Fibroblast of lung (primary cell): Measurements from ENCODE around the gene CERKL.

Source experiments
- EZH2 ChIP-seq: IDR thresholded peaks from 2 replicates; pipeline ENCODE4 v1.5.1; 2012; ENCODE audit warnings: low read length, control low read depth, mild to moderate bottlenecking; ENCODE audit errors: missing control alignments
- TF ChIP-seq, protein P1 (sequence below), 2 donors: IDR thresholded peaks in 1 of 2; conservative IDR thresholded peaks in 1 of 2; 1 replicate in 1 of 2; 2 replicates in 1 of 2; pipeline ENCODE4 v1.5.1; 2011 to 2012; ENCODE audit warnings: low read length in 2 of 2, control low read depth in 1 of 2, inconsistent platforms in 1 of 2, low read depth in 1 of 2, mild to moderate bottlenecking in 1 of 2

DNA sequence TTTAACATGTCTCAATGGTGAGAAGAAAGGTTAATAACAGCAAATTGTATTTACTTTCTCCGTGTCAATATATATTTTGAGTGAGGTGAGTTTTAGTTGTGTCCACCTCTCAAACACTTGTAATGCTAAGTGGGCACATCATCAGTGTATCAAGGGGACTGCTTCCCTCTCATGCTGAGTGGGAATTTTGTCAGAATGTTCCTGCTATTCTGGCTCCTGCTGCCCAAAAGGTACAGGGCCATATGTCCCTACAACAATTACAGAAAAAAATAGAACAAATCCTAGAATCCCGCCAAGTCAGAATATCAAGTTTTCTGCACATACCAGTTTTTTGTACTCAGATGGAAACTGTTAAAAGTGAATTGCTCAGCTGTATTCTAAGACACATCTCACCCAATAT is 5.4 kb upstream of the CERKL start:
- TF ChIP-seq, protein P1, sequence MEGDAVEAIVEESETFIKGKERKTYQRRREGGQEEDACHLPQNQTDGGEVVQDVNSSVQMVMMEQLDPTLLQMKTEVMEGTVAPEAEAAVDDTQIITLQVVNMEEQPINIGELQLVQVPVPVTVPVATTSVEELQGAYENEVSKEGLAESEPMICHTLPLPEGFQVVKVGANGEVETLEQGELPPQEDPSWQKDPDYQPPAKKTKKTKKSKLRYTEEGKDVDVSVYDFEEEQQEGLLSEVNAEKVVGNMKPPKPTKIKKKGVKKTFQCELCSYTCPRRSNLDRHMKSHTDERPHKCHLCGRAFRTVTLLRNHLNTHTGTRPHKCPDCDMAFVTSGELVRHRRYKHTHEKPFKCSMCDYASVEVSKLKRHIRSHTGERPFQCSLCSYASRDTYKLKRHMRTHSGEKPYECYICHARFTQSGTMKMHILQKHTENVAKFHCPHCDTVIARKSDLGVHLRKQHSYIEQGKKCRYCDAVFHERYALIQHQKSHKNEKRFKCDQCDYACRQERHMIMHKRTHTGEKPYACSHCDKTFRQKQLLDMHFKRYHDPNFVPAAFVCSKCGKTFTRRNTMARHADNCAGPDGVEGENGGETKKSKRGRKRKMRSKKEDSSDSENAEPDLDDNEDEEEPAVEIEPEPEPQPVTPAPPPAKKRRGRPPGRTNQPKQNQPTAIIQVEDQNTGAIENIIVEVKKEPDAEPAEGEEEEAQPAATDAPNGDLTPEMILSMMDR (conservative IDR thresholded peaks at IDR 0.05 in 1 of 2, IDR thresholded peaks at IDR 0.05 in 1 of 2; ENCODE audit: low read depth in 1 of 2, low read length in 2 of 2), result no peak
- TF ChIP-seq EZH2, result no peak
